HG02943 (cell line): ENCODE data around the gene RGS6.
"Not testable (repeated sequence)": the region's sequence is repeated elsewhere in the genome, so short reads cannot be mapped to it uniquely, and the experiment has no call there.

Experiments
- ATAC-seq: cut with Tn5 transposase; IDR thresholded peaks from one replicate; pipeline ENCODE4 v1.9.1; 2021; ENCODE audit warnings: mild to moderate bottlenecking, low read depth, moderate library complexity; ENCODE audit not compliant: unreplicated experiment

The RGS6 gene

GRCh38 chr14:72434856-72435255, 502.6 kb downstream of the RGS6 start:
- no peak for ATAC-seq

GRCh38 chr14:72439707-72440106, 507.5 kb downstream of the RGS6 start:
- ATAC-seq = no peak

GRCh38 chr14:72443256-72443655, 511.0 kb downstream of the RGS6 start:
- no peak for ATAC-seq

GRCh38 chr14:72443991-72444441, 511.8 kb downstream of the RGS6 start:
- no peak for ATAC-seq

GRCh38 chr14:72444701-72445100, 512.5 kb downstream of the RGS6 start:
- ATAC-seq = no peak

GRCh38 chr14:72448212-72448611, 516.0 kb downstream of the RGS6 start:
- ATAC-seq = no peak

GRCh38 chr14:72450473-72451044, 518.3 kb downstream of the RGS6 start:
- no peak for ATAC-seq

- ATAC-seq = no peak
These were observed 519.1 kb downstream of the RGS6 start for GRCh38 chr14:72451054-72451972.

GRCh38 chr14:72452774-72453173, 520.5 kb downstream of the RGS6 start:
- no peak for ATAC-seq

GRCh38 chr14:72454388-72455160, 522.3 kb downstream of the RGS6 start:
- no peak for ATAC-seq

GRCh38 chr14:72457641-72458040, 525.4 kb downstream of the RGS6 start:
- ATAC-seq = no peak

GRCh38 chr14:72462056-72462455, 529.8 kb downstream of the RGS6 start:
- no peak for ATAC-seq

- no peak for ATAC-seq
These were observed 531.1 kb downstream of the RGS6 start for GRCh38 chr14:72463291-72463866.

GRCh38 chr14:72464226-72464625, 532.0 kb downstream of the RGS6 start:
- ATAC-seq = no peak

- no peak for ATAC-seq
These were observed 534.1 kb downstream of the RGS6 start for GRCh38 chr14:72466325-72466724.

- no peak for ATAC-seq
These were observed 539.1 kb downstream of the RGS6 start for GRCh38 chr14:72471346-72471745.

- no peak for ATAC-seq
These were observed 540.6 kb downstream of the RGS6 start for GRCh38 chr14:72472845-72473244.

GRCh38 chr14:72476657-72477499, 544.6 kb downstream of the RGS6 start:
- peak; percentile 78 for ATAC-seq

GRCh38 chr14:72477578-72477977, 545.3 kb downstream of the RGS6 start:
- ATAC-seq = not testable (repeated sequence)

- ATAC-seq = no peak
These were observed 546.3 kb downstream of the RGS6 start for GRCh38 chr14:72478471-72478893.
